Keratinocyte (primary cell): Measurements from ENCODE around the gene CCDC9B. TPM values are rescaled to one million over a fixed set of nuclear protein-coding genes. Genes with fewer than 3 reads are reported as not detected.

Source experiments
- DNase-seq: peaks from one replicate; pipeline ENCODE4 v3.0.0-alpha.2; 2011; ENCODE audit warnings: low read depth, missing footprints, low spot score
- FAIRE-seq: peaks from 2 replicates; lab custom pipeline; 2011; peaks lifted over from hg19 to GRCh38; lab: Jason Lieb, UNC
- H2AFZ ChIP-seq: 2 replicates; pipeline ENCODE4 v1.6.0; 2012; ENCODE audit warnings: low read length, control low read depth, inconsistent platforms; ENCODE audit not compliant: control insufficient read depth
- H3K27ac ChIP-seq: 2 replicates; pipeline ENCODE4 v1.5.1; 2011; ENCODE audit warnings: low read length; ENCODE audit not compliant: control insufficient read depth, insufficient read depth
- H3K27me3 ChIP-seq: 3 replicates; pipeline ENCODE4 v1.6.0; 2011; ENCODE audit warnings: low read length; ENCODE audit not compliant: control insufficient read depth, insufficient read depth; ENCODE audit errors: extremely low read depth
- H3K36me3 ChIP-seq, 2 experiments: 2 replicates in 1 of 2; 3 replicates in 1 of 2; pipeline ENCODE4 v1.5.1; 2011; ENCODE audit warnings: low read length in 2 of 2, mild to moderate bottlenecking in 1 of 2; ENCODE audit not compliant: control insufficient read depth in 2 of 2, insufficient read depth in 2 of 2; ENCODE audit errors: extremely low read depth in 1 of 2
- H3K4me1 ChIP-seq: 3 replicates; pipeline ENCODE4 v1.5.1; 2011; ENCODE audit warnings: low read length; ENCODE audit not compliant: control insufficient read depth, insufficient read depth; ENCODE audit errors: extremely low read depth
- H3K4me2 ChIP-seq: 3 replicates; pipeline ENCODE4 v1.6.0; 2011; ENCODE audit warnings: low read depth, low read length; ENCODE audit not compliant: control insufficient read depth, insufficient read depth; ENCODE audit errors: extremely low read depth
- H3K4me3 ChIP-seq, 3 experiments: fragments of 200-600 bp in 1 of 3; sonication (generic) in 1 of 3; 2 replicates in 2 of 3; 3 replicates in 1 of 3; pipeline ENCODE4 v1.5.1; 2011 to 2016; ENCODE audit warnings: low read length in 3 of 3, mild to moderate bottlenecking in 3 of 3, control low read depth in 2 of 3, inconsistent platforms in 1 of 3, low read depth in 1 of 3, mixed read lengths in 1 of 3, mixed run types in 1 of 3, moderate library complexity in 1 of 3; ENCODE audit not compliant: control insufficient read depth in 2 of 3, insufficient read depth in 2 of 3; ENCODE audit errors: extremely low read depth in 1 of 3
- H3K79me2 ChIP-seq: 2 replicates; pipeline ENCODE4 v1.6.0; 2012; ENCODE audit warnings: low read length; ENCODE audit not compliant: control insufficient read depth, insufficient read depth
- H3K9ac ChIP-seq: 3 replicates; pipeline ENCODE4 v1.6.0; 2011; ENCODE audit warnings: low read length; ENCODE audit not compliant: control insufficient read depth, insufficient read depth; ENCODE audit errors: extremely low read depth
- H3K9me1 ChIP-seq: 3 replicates; pipeline ENCODE4 v1.6.0; 2011; ENCODE audit warnings: low read length; ENCODE audit not compliant: control insufficient read depth, insufficient read depth; ENCODE audit errors: extremely low read depth
- H3K9me3 ChIP-seq: 2 replicates; pipeline ENCODE4 v1.5.1; 2012; ENCODE audit warnings: low read depth, low read length; ENCODE audit not compliant: control insufficient read depth
- H4K20me1 ChIP-seq: 3 replicates; pipeline ENCODE4 v1.6.0; 2011; ENCODE audit warnings: low read length; ENCODE audit not compliant: control insufficient read depth, insufficient read depth; ENCODE audit errors: extremely low read depth
- EZH2 ChIP-seq: IDR thresholded peaks from one replicate; pipeline ENCODE4 v1.6.1; 2012; ENCODE audit warnings: inconsistent platforms, mild to moderate bottlenecking, low read length, moderate library complexity
- dilution Hi-C: fragments of 300-500 bp; cut with MboI; formaldehyde crosslinking; loops from one replicate; pipeline ENCODE4 v1.7.0; 2020; ENCODE audit warnings: low sequenced_read_pairs; ENCODE audit not compliant: extremely low pct_ligation_motif_present
- polyA plus RNA-seq, 5 experiments: library from polyadenylated mRNA; depleted of rRNA in 3 of 5; stranded (reverse) in 3 of 5; stranded (forward) in 1 of 5; unstranded in 1 of 5; fragments of >200 nt; gene quantifications; 1 replicate in 1 of 5; 2 replicates in 3 of 5; 3 replicates in 1 of 5; pipeline versions ENCODE4 v1.2.1 to v1.2.3, GENCODE V29; 2011 to 2012; ENCODE audit warnings: missing spikeins in 2 of 5, low read depth in 1 of 5, low replicate concordance in 1 of 5
- TF ChIP-seq, protein P1 (sequence below), 3 experiments: IDR thresholded peaks in 1 of 3; conservative IDR thresholded peaks in 1 of 3; optimal IDR thresholded peaks in 1 of 3; 2 replicates in 2 of 3; 3 replicates in 1 of 3; pipeline versions ENCODE3 to v1.5.1; 2011; ENCODE audit warnings: low read length in 3 of 3, mild to moderate bottlenecking in 3 of 3, moderate library complexity in 2 of 3, control low read depth in 1 of 3, inconsistent platforms in 1 of 3; ENCODE audit not compliant: insufficient read depth in 2 of 3; ENCODE audit errors: extremely low read depth in 1 of 3

CCDC9B gene
- polyA plus RNA-seq, 1 donor (not counting 4 experiments of a cell fraction or from before 2014, with no cell fraction given) = 9.6 TPM

DNA sequence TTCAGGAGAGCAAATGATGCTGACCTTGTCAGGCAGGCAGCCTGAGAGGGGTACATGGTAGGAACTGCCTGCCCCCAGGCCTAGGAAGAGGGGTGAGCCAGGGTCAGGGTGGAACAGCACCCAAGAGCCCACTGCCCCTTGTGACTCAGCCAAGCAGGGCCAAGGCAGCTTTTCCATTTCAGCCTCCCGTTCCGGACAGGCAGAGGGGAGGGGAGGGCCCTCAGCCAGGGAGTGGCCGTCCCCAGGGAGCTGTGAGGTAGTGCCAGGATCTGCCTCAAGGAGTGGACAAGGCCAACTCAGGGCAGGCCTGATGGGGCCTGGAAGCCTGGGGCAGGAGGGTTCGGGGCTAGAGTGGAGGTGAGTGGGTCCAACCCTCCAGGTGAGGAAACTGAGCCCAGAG, 52.8 kb downstream of the CCDC9B start:
- no peak overlapping the region for H3K4me3 ChIP-seq
- no peak overlapping the region for H2AFZ ChIP-seq
- H3K9ac ChIP-seq = no peak overlapping the region
- H3K79me2 ChIP-seq = no peaks in the 10 kb centered on the region
- no peak overlapping the region for H3K4me2 ChIP-seq
- no peak overlapping the region for H3K27ac ChIP-seq
- no peaks in the 10 kb centered on the region for H3K9me1 ChIP-seq
- H3K36me3 ChIP-seq = no peaks in the 10 kb centered on the region
- dilution Hi-C loops = no loop called here
- peaks cover 10% of the 10 kb centered on the region for H3K4me1 ChIP-seq
- FAIRE-seq (no peak), DNase-seq (no peak)
- no peaks in the 10 kb centered on the region for H3K9me3 ChIP-seq
- no peaks in the 10 kb centered on the region for H4K20me1 ChIP-seq
- TF ChIP-seq, protein P1, sequence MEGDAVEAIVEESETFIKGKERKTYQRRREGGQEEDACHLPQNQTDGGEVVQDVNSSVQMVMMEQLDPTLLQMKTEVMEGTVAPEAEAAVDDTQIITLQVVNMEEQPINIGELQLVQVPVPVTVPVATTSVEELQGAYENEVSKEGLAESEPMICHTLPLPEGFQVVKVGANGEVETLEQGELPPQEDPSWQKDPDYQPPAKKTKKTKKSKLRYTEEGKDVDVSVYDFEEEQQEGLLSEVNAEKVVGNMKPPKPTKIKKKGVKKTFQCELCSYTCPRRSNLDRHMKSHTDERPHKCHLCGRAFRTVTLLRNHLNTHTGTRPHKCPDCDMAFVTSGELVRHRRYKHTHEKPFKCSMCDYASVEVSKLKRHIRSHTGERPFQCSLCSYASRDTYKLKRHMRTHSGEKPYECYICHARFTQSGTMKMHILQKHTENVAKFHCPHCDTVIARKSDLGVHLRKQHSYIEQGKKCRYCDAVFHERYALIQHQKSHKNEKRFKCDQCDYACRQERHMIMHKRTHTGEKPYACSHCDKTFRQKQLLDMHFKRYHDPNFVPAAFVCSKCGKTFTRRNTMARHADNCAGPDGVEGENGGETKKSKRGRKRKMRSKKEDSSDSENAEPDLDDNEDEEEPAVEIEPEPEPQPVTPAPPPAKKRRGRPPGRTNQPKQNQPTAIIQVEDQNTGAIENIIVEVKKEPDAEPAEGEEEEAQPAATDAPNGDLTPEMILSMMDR (optimal IDR thresholded peaks at IDR 0.05 in 1 of 3, IDR thresholded peaks at IDR 0.05 in 1 of 3, conservative IDR thresholded peaks at IDR 0.05 in 1 of 3; ENCODE audit: extremely low read depth in 1 of 3, insufficient read depth in 2 of 3, low read length in 3 of 3) = no peak
- TF ChIP-seq EZH2 = no peak
- peaks cover 42% of the 10 kb centered on the region for H3K27me3 ChIP-seq

DNA sequence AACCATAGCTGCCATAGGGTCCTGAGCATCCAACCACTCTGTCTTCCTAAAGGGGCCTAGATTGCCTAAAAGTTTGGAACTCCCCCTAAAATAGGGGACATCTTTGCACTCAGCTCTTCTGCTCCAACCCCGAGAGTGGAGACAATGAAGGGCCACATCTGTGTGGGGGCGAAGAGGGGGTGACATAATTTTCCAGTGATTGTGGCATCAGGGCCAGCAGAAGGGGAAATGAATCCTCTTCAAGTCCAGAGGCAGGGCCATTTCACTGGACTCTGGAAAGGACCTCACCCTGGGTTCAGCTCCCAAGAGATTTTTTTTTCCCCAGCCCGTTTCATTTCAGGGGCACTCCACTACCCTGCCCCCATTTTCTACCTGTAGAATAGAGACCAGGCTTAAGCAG, 53.2 kb downstream of the CCDC9B start:
- Histone ChIP-seq H3K27ac (no peak overlapping the region), H3K36me3 (no peaks in the 10 kb centered on the region), H3K4me3 (no peak overlapping the region), H3K4me2 (no peak overlapping the region), H2AFZ (no peak overlapping the region), H3K9ac (no peak overlapping the region), H3K9me1 (no peaks in the 10 kb centered on the region), H4K20me1 (no peaks in the 10 kb centered on the region), H3K9me3 (no peaks in the 10 kb centered on the region), H3K27me3 (peaks cover 42% of the 10 kb centered on the region), H3K4me1 (peaks cover 14% of the 10 kb centered on the region), H3K79me2 (no peaks in the 10 kb centered on the region)
- no peak for TF ChIP-seq EZH2
- TF ChIP-seq, protein P1 (optimal IDR thresholded peaks at IDR 0.05 in 1 of 3, IDR thresholded peaks at IDR 0.05 in 1 of 3, conservative IDR thresholded peaks at IDR 0.05 in 1 of 3; ENCODE audit: extremely low read depth in 1 of 3, insufficient read depth in 2 of 3, low read length in 3 of 3) = no peak
- FAIRE-seq (no peak), DNase-seq (no peak)
- dilution Hi-C loops = no loop called here
